Fibroblast of mammary gland (primary cell): ENCODE results near the gene BARD1.

Experiments used
- DNase-seq: peaks from one replicate; pipeline ENCODE4 v3.0.0-alpha.2; 2010; ENCODE audit warnings: low read depth
- H3K4me3 ChIP-seq: 2 replicates; pipeline ENCODE4 v1.5.1; 2011; ENCODE audit warnings: low read depth, mild to moderate bottlenecking, low read length, moderate library complexity; ENCODE audit not compliant: control insufficient read depth
- TF ChIP-seq, protein P1 (sequence below): conservative IDR thresholded peaks from 2 replicates; pipeline ENCODE4 v1.5.1; 2011; ENCODE audit warnings: low read depth, low read length, inconsistent platforms; ENCODE audit not compliant: control insufficient read depth, insufficient read depth

BARD1 gene

DNA sequence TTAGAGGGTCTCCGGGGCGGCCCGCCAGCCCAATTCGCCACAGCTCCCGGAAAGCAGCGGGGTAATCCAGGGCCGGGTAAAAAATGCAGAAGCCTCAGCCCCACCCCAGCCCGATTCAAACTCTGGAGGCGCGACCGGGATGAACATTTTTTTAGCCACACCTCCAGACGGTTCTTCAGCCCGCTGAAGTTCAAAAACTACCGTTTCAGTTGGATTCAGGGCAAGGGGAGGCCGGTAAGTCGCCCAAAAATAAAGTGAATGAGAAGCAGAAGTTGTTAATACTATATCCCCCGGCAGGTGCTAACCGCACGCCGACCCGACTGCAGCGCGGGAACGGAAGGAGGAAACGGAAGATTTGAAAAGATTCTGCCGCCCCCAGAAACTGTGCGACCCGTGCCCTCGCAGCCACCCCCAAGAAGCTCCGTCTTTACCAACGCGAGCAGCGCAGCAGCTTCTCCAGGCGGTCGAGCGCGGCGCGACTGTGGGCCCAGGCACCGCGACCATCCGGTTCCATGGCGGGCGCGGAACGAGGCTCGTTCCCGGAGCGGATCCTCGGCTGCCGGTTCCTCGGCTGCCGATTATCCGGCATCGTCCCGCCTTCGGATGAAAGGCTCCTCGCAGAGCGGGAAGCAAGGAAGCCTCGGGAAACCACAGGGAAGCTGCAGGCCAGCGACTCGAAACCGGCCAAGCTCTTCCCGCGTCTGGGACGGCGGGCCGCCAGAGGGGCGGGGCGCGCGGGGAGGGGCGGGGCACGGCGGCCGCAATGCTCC lies at the start of gene BARD1:
Gene BARD1 (minus strand): TSS at position 703 of the 770 bp plus-strand sequence. CDS start 114 bp downstream, at position 589.
- peak within 1 kb of the TSS; percentile 80 for H3K4me3 ChIP-seq
- peak; percentile 53 for DNase-seq
- TF ChIP-seq, protein P1, sequence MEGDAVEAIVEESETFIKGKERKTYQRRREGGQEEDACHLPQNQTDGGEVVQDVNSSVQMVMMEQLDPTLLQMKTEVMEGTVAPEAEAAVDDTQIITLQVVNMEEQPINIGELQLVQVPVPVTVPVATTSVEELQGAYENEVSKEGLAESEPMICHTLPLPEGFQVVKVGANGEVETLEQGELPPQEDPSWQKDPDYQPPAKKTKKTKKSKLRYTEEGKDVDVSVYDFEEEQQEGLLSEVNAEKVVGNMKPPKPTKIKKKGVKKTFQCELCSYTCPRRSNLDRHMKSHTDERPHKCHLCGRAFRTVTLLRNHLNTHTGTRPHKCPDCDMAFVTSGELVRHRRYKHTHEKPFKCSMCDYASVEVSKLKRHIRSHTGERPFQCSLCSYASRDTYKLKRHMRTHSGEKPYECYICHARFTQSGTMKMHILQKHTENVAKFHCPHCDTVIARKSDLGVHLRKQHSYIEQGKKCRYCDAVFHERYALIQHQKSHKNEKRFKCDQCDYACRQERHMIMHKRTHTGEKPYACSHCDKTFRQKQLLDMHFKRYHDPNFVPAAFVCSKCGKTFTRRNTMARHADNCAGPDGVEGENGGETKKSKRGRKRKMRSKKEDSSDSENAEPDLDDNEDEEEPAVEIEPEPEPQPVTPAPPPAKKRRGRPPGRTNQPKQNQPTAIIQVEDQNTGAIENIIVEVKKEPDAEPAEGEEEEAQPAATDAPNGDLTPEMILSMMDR: no peak

DNA sequence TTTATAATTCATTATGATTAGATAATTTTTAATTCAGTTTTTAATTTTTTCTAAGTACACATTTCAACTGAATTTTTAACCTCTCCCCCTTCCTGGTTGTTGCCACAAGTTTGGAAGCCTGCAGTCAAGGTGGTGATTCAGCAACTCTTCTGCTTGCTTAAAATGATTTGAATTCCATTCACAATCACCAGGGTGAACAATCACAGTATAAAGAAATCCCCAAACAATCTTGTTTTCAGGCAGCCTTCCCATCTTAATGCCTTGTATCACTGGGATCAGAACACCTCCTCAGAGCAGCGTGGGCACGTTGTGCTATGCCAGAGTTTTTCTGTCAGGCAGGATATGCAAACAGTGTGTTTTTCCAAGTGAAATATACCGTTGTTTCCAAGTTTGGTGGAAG lies 46.7 kb upstream of the BARD1 start:
- DNase-seq: peak; percentile 6
- H3K4me3 ChIP-seq: no peak overlapping the region
- TF ChIP-seq, protein P1: no peak

DNA sequence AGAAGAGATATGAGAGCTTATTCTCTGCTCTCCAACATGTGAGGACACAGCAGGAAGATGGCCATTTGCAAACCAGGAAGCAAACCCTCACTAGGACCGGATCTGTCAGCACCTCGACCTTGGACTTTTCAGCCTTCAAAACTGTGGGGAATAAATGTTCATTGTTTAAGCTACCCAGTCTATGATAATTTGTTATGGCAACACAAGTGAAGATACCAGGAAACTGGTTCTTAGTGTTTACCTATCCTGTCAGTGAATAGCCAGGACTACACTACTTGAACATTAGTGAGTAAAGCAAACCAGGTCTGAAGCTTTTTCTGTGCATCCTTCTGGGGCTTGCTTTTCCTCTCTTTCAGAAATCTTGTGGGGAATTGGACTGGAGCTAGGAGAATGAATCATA lies 44.4 kb upstream of the BARD1 start:
- DNase-seq: no peak
- no peak overlapping the region for H3K4me3 ChIP-seq
- TF ChIP-seq, protein P1: no peak

DNA sequence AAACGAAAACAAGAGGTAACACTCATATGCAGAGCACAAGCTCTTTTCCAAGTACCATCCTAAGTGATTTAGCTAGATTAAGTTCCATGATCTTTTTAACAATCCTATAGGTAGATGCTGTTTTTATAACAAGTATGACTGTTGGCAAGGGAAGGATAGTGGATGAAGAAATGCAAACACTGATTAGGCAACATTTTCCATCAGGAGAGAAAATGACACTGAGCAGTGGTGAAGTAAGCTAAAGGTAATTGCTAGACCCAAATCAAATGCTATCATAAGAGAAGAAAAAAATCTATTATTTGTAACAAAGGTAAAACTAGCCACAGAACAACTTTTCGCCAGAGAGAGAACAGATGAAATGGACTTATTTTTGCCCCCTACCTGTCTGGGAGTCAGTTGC lies 34.3 kb upstream of the BARD1 start:
- DNase-seq: no peak
- TF ChIP-seq, protein P1: no peak
- no peak overlapping the region for H3K4me3 ChIP-seq

DNA sequence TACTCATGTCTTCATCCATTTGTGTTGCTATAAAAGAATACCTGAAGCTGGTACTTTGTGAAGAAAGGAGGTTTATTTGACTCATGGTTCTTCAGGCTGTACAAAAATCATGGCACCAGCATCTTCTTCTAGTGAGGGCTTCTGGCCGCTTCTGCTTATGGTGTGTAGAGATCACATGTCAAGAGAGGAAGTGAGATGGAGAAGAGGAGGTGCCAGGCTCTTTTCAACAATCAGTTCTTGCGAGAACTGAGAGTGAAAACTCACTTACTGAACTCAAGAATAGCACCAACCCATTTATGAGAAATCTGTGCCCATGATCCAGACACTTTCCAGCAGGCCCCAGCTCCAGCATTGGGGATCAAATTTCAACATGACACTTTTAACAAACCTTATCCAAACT lies 30.0 kb upstream of the BARD1 start:
- no peak for DNase-seq
- TF ChIP-seq, protein P1: no peak
- no peak overlapping the region for H3K4me3 ChIP-seq

DNA sequence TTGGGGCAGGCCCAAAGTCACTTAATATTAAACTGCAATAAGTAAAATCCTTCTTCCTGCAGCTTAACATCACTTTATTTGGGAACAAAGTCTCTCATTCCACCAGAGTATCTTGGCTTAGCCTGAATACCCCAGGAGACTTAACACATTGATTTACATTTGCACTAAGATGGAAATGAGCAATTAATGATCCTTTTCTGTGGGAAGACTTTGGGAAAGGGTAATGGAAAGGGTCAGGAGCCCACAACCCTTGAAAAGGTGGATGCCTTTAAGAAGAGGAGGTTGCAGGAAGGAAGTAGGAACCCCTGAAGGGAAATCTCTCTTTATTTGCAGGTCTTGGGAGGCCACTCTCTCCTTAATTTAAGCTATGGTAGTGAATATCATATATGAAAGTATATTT lies 28.0 kb upstream of the BARD1 start:
- no peak for DNase-seq
- TF ChIP-seq, protein P1: no peak
- H3K4me3 ChIP-seq: no peak overlapping the region
